Tibial nerve (tissue), 4 donors: Measurements from ENCODE around the gene ANXA1. TPM values are rescaled to one million over a fixed set of nuclear protein-coding genes. Genes with fewer than 3 reads are reported as not detected.

Source experiments
- DNase-seq, 2 donors: peaks; one replicate each; pipeline ENCODE4 v3.0.0-alpha.2; 2019; ENCODE audit warnings: low spot score in 2 of 2
- H3K27ac ChIP-seq, 4 donors: fragments of 200-600 bp; sonication (generic) in 3 of 4; one replicate each; pipeline ENCODE4 v1.5.1; 2017 to 2019; ENCODE audit warnings: mild to moderate bottlenecking in 1 of 4
- H3K27me3 ChIP-seq, 2 donors: fragments of 200-600 bp; sonication (generic) in 1 of 2; one replicate each; pipeline versions ENCODE4 v1.5.1 to v1.6.0; 2017 to 2019
- H3K36me3 ChIP-seq, 3 donors: fragments of 200-600 bp; sonication (generic); one replicate each; pipeline ENCODE4 v1.5.1; 2018 to 2019
- H3K4me1 ChIP-seq, 4 donors: fragments of 200-600 bp; sonication (generic) in 3 of 4; one replicate each; pipeline ENCODE4 v1.5.1; 2017 to 2019
- H3K4me3 ChIP-seq, 4 donors: fragments of 200-600 bp; sonication (generic) in 3 of 4; one replicate each; pipeline ENCODE4 v1.5.1; 2017 to 2019; ENCODE audit warnings: mild to moderate bottlenecking in 1 of 4, moderate library complexity in 1 of 4
- H3K9me3 ChIP-seq, 4 donors: fragments of 200-600 bp; sonication (generic) in 3 of 4; one replicate each; pipeline ENCODE4 v1.5.1; 2017 to 2019
- EP300 ChIP-seq, 2 donors: sonication (generic); formaldehyde crosslinking; IDR thresholded peaks; one replicate each; pipeline ENCODE4 v1.6.1; 2017; ENCODE audit warnings: antibody characterized with exemption in 2 of 2, mild to moderate bottlenecking in 1 of 2
- POLR2A ChIP-seq, 2 donors: fragments of 450-650 bp; IDR thresholded peaks; one replicate each; pipeline ENCODE4 v1.6.1; 2017; ENCODE audit warnings: antibody characterized with exemption in 2 of 2, mild to moderate bottlenecking in 2 of 2, moderate library complexity in 2 of 2
- WGBS, 2 donors: methylation state at CpG; one replicate each; pipeline ENCODE4 v1.1.5; 2018; 5-methylcytosine and 5-hydroxymethylcytosine counted together
- total RNA-seq, 4 donors: library from RNA; depleted of rRNA; stranded (reverse); fragments of >200 nt; gene quantifications; one replicate each; pipeline ENCODE4 v1.1.0, GENCODE V29; 2016
- TF ChIP-seq, protein P1 (sequence below), 5 experiments: fragments of 200-600 bp in 3 of 5; fragments of 450-650 bp in 2 of 5; sonication (generic) in 3 of 5; IDR thresholded peaks; one replicate each; pipeline ENCODE4 v1.5.1; 2016 to 2019; ENCODE audit warnings: antibody characterized with exemption in 5 of 5, mild to moderate bottlenecking in 3 of 5, moderate library complexity in 2 of 5

The ANXA1 gene
- total RNA-seq, 4 donors from 2014 or later = 265 to 504 (median 306) TPM

- no peak for DNase-seq
- Histone ChIP-seq H3K4me3 (peak overlapping the region in 1 of 4 donors; percentile 13), H3K36me3 (no peaks in the 10 kb centered on the region), H3K9me3 (no peaks in the 10 kb centered on the region), H3K27me3 (no peaks in the 10 kb centered on the region), H3K4me1 (peaks cover 0 to 60% (median 20%) of the 10 kb centered on the region in 4 donors), H3K27ac (peak overlapping the region; percentile 50 to 93 (median 80))
- 2 to 5% methylated on average over 4 of the region's 4 CpGs for WGBS, 2 donors
- TF ChIP-seq POLR2A (IDR thresholded peaks at IDR 0.05) (no peak), EP300 (IDR thresholded peaks at IDR 0.05) (peak; percentile 74 to 77)
Measured at GRCh38 chr9:73149371-73150067, 2.1 kb upstream of the ANXA1 start.

DNA sequence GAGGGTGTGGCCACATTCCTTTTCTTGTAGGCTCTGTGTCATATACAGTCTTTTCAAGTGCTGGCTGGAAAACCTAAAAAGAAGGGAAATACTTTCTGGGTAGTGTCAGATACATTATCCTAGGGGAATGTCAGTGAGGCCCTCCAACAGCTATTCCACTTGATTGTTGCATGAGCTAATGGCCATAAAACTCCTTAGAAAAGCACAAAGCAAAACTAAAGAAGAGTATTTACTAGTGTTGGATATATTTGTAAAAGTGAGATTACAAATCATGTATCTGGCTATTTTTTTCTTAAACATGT lies 829 bp downstream of the ANXA1 start:
- no peak for DNase-seq
- Histone ChIP-seq H3K4me1 (peaks cover 0 to 74% (median 37%) of the 10 kb centered on the region in 4 donors), H3K27me3 (no peaks in the 10 kb centered on the region), H3K36me3 (no peaks in the 10 kb centered on the region), H3K4me3 (peak overlapping the region; percentile 41 to 61 (median 45)), H3K9me3 (no peaks in the 10 kb centered on the region), H3K27ac (peak overlapping the region; percentile 49 to 93 (median 86))
- no peak for TF ChIP-seq EP300 (IDR thresholded peaks at IDR 0.05)
- no peak for TF ChIP-seq POLR2A (IDR thresholded peaks at IDR 0.05)
- TF ChIP-seq, protein P1, sequence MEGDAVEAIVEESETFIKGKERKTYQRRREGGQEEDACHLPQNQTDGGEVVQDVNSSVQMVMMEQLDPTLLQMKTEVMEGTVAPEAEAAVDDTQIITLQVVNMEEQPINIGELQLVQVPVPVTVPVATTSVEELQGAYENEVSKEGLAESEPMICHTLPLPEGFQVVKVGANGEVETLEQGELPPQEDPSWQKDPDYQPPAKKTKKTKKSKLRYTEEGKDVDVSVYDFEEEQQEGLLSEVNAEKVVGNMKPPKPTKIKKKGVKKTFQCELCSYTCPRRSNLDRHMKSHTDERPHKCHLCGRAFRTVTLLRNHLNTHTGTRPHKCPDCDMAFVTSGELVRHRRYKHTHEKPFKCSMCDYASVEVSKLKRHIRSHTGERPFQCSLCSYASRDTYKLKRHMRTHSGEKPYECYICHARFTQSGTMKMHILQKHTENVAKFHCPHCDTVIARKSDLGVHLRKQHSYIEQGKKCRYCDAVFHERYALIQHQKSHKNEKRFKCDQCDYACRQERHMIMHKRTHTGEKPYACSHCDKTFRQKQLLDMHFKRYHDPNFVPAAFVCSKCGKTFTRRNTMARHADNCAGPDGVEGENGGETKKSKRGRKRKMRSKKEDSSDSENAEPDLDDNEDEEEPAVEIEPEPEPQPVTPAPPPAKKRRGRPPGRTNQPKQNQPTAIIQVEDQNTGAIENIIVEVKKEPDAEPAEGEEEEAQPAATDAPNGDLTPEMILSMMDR (IDR thresholded peaks at IDR 0.05) = no peak

DNA sequence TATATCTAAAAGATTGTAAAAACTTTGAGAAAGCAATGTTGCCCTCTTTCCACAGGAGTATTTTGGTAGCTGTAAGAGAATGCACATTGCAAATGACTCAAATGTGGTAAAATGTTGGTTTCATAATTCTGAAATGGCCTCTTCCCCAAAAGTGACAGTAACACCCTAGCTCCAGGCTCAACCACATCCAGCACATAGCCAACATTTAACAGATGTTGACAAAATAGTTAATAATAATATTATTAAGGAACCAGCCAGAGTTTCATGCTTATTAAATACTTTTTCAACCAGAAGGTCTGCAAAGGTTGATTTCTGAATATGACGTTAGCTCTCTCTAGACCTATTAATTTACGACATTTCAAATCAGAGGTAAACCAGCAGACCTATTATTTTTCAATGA lies 1.3 kb downstream of the ANXA1 start:
- WGBS, 2 donors = 4 to 17% methylated on average over 2 of the region's 2 CpGs
- Histone ChIP-seq H3K4me1 (peaks cover 0 to 75% (median 38%) of the 10 kb centered on the region in 4 donors), H3K27ac (peak overlapping the region; percentile 49 to 93 (median 86))

GRCh38 chr9:73153793-73154227 lies 2.1 kb downstream of the ANXA1 start:
- DNase-seq = no peak
- TF ChIP-seq EP300 (IDR thresholded peaks at IDR 0.05) (peak in 1 of 2 donors; percentile 62), POLR2A (IDR thresholded peaks at IDR 0.05) (no peak)
- TF ChIP-seq, protein P1 (IDR thresholded peaks at IDR 0.05) = no peak
- H3K4me1 ChIP-seq = peaks cover 0 to 75% (median 36%) of the 10 kb centered on the region in 4 donors
- H3K27ac ChIP-seq = peak overlapping the region; percentile 49 to 93 (median 86)
- H3K4me3 ChIP-seq = peak overlapping the region; percentile 41 to 61 (median 45)
- H3K36me3 ChIP-seq = peaks cover 0 to 4% (median 0%) of the 10 kb centered on the region in 3 donors
- 3 to 5% methylated on average over 4 of the region's 4 CpGs for WGBS, 2 donors
- no peaks in the 10 kb centered on the region for H3K9me3 ChIP-seq
- no peaks in the 10 kb centered on the region for H3K27me3 ChIP-seq

More for the DNA sequence above, 1.3 kb downstream of the ANXA1 start:
- TF ChIP-seq EP300 (IDR thresholded peaks at IDR 0.05) (peak in 1 of 2 donors; percentile 34), POLR2A (IDR thresholded peaks at IDR 0.05) (no peak)
- TF ChIP-seq, protein P1 (IDR thresholded peaks at IDR 0.05) = no peak
- Histone ChIP-seq H3K9me3 (no peaks in the 10 kb centered on the region), H3K27me3 (no peaks in the 10 kb centered on the region), H3K36me3 (no peaks in the 10 kb centered on the region), H3K4me3 (peak overlapping the region; percentile 41 to 61 (median 45))
- DNase-seq = no peak

- WGBS, 2 donors = 47 to 60% methylated on average over 8 of the region's 8 CpGs
- DNase-seq = no peak
- Histone ChIP-seq H3K4me3 (peak overlapping the region; percentile 41 to 61 (median 45)), H3K4me1 (peaks cover 0 to 73% (median 32%) of the 10 kb centered on the region in 4 donors), H3K27ac (peak overlapping the region; percentile 49 to 93 (median 86)), H3K9me3 (no peaks in the 10 kb centered on the region), H3K36me3 (peaks cover 0 to 8% (median under 1%) of the 10 kb centered on the region in 3 donors), H3K27me3 (no peaks in the 10 kb centered on the region)
- TF ChIP-seq, protein P1 (IDR thresholded peaks at IDR 0.05) = no peak
- TF ChIP-seq EP300 (IDR thresholded peaks at IDR 0.05) (no peak), POLR2A (IDR thresholded peaks at IDR 0.05) (no peak)
Measured at GRCh38 chr9:73154271-73154670, 2.6 kb downstream of the ANXA1 start.
